Panc1 (cell line): ENCODE data around the gene PCDH10. TPM values are rescaled to one million over a fixed set of nuclear protein-coding genes. Genes with fewer than 3 reads are reported as not detected.

Source experiments
- ATAC-seq: fragments of 200-7000 bp; cut with Tn5 transposase; 2 replicates; pipeline ENCODE4 v1.9.1; 2020; ENCODE audit warnings: mild to moderate bottlenecking, moderate library complexity
- BruUV-seq: library from RNA; stranded (reverse); fragments of 400-500 nt; replicated peaks from 2 replicates; lab custom pipeline; 2021; lab: Mats Ljungman, UMichigan
- CTCF ChIA-PET: fragments of 300-600 bp; sonication (Branson Sonifier 250); formaldehyde crosslinking; loops from one replicate; lab custom pipeline; 2022; ENCODE audit warnings: antibody characterized with exemption; lab: Charles Lee
- POLR2A ChIA-PET: fragments of 300-600 bp; sonication (Branson Sonifier 250); formaldehyde crosslinking; loops from one replicate; lab custom pipeline; 2022; ENCODE audit warnings: antibody characterized with exemption; lab: Charles Lee
- DNase-seq: peaks from one replicate; pipeline ENCODE4 v3.0.0-alpha.2; 2010; ENCODE audit warnings: low read depth, low spot score
- H3K27ac ChIP-seq: 2 replicates; pipeline ENCODE4 v1.5.1; 2011; ENCODE audit warnings: mild to moderate bottlenecking, low read length, inconsistent platforms
- H3K27me3 ChIP-seq: fragments of 200-500 bp; sonication (Bioruptor generic); 2 replicates; pipeline ENCODE4 v1.6.0; 2014; ENCODE audit warnings: low read length, inconsistent platforms; ENCODE audit not compliant: control insufficient read depth, insufficient read depth
- H3K36me3 ChIP-seq: fragments of 200-500 bp; sonication (Bioruptor generic); 2 replicates; pipeline ENCODE4 v1.5.1; 2014; ENCODE audit warnings: inconsistent platforms, mild to moderate bottlenecking, low read length, moderate library complexity; ENCODE audit not compliant: control insufficient read depth, insufficient read depth
- H3K4me1 ChIP-seq: 2 replicates; pipeline ENCODE4 v1.5.1; 2011; ENCODE audit warnings: inconsistent platforms, mild to moderate bottlenecking, low read length, moderate library complexity; ENCODE audit not compliant: control insufficient read depth, insufficient read depth
- H3K4me3 ChIP-seq, 2 experiments: 2 replicates each; pipeline ENCODE4 v1.5.1; 2011 to 2012; ENCODE audit warnings: low read depth in 2 of 2, low read length in 2 of 2, mild to moderate bottlenecking in 2 of 2, inconsistent platforms in 1 of 2, moderate library complexity in 1 of 2
- H3K9me3 ChIP-seq: fragments of 200-500 bp; sonication (Bioruptor generic); 2 replicates; pipeline ENCODE4 v1.5.1; 2014; ENCODE audit warnings: low read depth, mild to moderate bottlenecking, inconsistent platforms, low read length, moderate library complexity; ENCODE audit not compliant: control insufficient read depth, insufficient read depth
- POLR2AphosphoS5 ChIP-seq: IDR thresholded peaks from 2 replicates; pipeline ENCODE4 v1.6.1; 2012; ENCODE audit warnings: mild to moderate bottlenecking, low read depth, low read length, moderate library complexity
- SIN3A ChIP-seq: IDR thresholded peaks from 2 replicates; pipeline ENCODE4 v1.6.1; 2012; ENCODE audit warnings: low read depth, mild to moderate bottlenecking, low read length, moderate library complexity, borderline replicate concordance; ENCODE audit not compliant: insufficient read depth
- TCF7L2 ChIP-seq: IDR thresholded peaks from 2 replicates; pipeline ENCODE4 v1.6.1; 2011; ENCODE audit warnings: mild to moderate bottlenecking, low read depth, low read length, inconsistent platforms
- in situ Hi-C: cut with HindIII; loops from 2 replicates; pipeline ENCODE4 v1.10.0; 2016; ENCODE audit warnings: low sequenced_read_pairs, low pct_unique_long_range_greater_than_20kb
- intact Hi-C: fragments of 100-400 bp; cut with micrococcal nuclease; formaldehyde crosslinking; loops from one replicate; pipeline ENCODE4 v1.10.0; 2022; ENCODE audit not compliant: unreplicated experiment
- total RNA-seq: library from RNA; stranded (reverse); gene quantifications from one replicate; pipeline ENCODE4 v1.2.1, GENCODE V29; 2021; ENCODE audit not compliant: unreplicated experiment
- TF ChIP-seq, protein P1 (sequence below), 2 experiments: IDR thresholded peaks; 2 replicates each; pipeline ENCODE4 v1.6.1; 2011 to 2012; ENCODE audit warnings: low read depth in 2 of 2, control low read depth in 1 of 2, low read length in 1 of 2, mild to moderate bottlenecking in 1 of 2, moderate library complexity in 1 of 2; ENCODE audit not compliant: insufficient read depth in 1 of 2
- TF ChIP-seq, protein P2 (sequence below): fragments of 450-650 bp; IDR thresholded peaks from 2 replicates; pipeline ENCODE4 v1.5.1; 2017; ENCODE audit warnings: mild to moderate bottlenecking

Gene PCDH10
- total RNA-seq, 1 experiment from 2014 or later, result not detected

DNA sequence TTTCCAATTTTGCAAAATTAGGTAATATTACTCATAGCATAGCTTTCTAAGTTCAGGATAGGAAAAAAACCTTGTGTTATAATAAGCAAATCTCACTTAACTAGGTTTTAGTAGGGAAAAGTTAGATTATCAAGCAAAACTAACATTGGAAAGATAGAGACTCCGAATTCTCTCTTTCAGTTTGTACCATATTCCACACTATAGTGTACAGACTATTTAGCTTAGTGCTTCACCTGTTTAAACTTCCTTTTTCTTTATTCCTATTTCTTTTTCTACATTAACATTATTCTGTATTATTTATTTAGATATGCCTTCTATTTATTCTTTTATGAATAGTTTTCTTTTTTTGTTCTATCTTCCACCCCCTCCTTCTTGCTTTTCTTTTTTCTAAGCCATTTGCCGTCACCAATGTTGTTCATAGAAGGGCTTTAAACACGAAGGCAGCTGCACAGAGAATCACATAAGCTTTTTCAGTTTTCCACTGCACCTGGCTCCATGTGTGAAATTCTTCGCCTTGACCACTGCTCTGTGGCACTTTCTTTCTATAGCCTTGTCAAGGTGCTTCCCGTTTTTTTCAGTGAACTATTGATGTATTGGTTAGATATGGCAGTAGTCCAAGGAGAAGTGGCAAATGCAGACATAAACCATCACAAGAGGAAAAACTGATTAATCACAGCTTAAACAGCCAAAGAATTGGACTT lies 8.5 kb downstream of the PCDH10 start:
- ChIA-PET POLR2A (no interaction called here), CTCF (no interaction called here)
- BruUV-seq, result no TSS peak
- intact Hi-C loops (no loop called here), in situ Hi-C loops (no loop called here)
- no peaks in the 10 kb centered on the region for H3K27me3 ChIP-seq
- H3K4me3 ChIP-seq, result no peak overlapping the region
- ATAC-seq (no peak), DNase-seq (no peak)
- no peaks in the 10 kb centered on the region for H3K9me3 ChIP-seq
- no peaks in the 10 kb centered on the region for H3K36me3 ChIP-seq
- TF ChIP-seq, protein P1, sequence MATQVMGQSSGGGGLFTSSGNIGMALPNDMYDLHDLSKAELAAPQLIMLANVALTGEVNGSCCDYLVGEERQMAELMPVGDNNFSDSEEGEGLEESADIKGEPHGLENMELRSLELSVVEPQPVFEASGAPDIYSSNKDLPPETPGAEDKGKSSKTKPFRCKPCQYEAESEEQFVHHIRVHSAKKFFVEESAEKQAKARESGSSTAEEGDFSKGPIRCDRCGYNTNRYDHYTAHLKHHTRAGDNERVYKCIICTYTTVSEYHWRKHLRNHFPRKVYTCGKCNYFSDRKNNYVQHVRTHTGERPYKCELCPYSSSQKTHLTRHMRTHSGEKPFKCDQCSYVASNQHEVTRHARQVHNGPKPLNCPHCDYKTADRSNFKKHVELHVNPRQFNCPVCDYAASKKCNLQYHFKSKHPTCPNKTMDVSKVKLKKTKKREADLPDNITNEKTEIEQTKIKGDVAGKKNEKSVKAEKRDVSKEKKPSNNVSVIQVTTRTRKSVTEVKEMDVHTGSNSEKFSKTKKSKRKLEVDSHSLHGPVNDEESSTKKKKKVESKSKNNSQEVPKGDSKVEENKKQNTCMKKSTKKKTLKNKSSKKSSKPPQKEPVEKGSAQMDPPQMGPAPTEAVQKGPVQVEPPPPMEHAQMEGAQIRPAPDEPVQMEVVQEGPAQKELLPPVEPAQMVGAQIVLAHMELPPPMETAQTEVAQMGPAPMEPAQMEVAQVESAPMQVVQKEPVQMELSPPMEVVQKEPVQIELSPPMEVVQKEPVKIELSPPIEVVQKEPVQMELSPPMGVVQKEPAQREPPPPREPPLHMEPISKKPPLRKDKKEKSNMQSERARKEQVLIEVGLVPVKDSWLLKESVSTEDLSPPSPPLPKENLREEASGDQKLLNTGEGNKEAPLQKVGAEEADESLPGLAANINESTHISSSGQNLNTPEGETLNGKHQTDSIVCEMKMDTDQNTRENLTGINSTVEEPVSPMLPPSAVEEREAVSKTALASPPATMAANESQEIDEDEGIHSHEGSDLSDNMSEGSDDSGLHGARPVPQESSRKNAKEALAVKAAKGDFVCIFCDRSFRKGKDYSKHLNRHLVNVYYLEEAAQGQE (IDR thresholded peaks at IDR 0.05; ENCODE audit: insufficient read depth in 1 of 2, low read depth in 2 of 2, low read length in 1 of 2), result no peak
- no peak for TF ChIP-seq POLR2AphosphoS5
- TF ChIP-seq, protein P2, sequence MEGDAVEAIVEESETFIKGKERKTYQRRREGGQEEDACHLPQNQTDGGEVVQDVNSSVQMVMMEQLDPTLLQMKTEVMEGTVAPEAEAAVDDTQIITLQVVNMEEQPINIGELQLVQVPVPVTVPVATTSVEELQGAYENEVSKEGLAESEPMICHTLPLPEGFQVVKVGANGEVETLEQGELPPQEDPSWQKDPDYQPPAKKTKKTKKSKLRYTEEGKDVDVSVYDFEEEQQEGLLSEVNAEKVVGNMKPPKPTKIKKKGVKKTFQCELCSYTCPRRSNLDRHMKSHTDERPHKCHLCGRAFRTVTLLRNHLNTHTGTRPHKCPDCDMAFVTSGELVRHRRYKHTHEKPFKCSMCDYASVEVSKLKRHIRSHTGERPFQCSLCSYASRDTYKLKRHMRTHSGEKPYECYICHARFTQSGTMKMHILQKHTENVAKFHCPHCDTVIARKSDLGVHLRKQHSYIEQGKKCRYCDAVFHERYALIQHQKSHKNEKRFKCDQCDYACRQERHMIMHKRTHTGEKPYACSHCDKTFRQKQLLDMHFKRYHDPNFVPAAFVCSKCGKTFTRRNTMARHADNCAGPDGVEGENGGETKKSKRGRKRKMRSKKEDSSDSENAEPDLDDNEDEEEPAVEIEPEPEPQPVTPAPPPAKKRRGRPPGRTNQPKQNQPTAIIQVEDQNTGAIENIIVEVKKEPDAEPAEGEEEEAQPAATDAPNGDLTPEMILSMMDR, result no peak
- no peak for TF ChIP-seq SIN3A
- TF ChIP-seq TCF7L2, result no peak
- H3K27ac ChIP-seq, result no peak overlapping the region
- no peaks in the 10 kb centered on the region for H3K4me1 ChIP-seq

DNA sequence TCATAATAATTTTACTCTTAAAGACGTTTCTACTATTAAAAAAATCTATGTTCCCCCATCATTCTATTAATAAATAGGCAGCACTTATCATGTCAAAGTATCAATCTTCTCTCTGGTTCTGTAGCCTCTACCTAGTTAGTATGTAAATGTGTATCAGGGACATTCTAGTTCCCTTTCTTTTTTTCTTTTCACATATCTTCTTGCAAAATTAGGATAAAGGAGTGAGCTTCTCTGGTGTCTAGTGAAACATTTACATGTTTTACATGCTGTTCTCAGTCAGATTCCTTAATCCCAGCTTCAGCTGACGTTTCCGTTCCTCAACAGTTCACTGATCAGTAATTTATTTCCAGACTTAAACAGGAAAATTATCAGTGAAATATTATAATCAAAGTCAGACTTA lies 11.8 kb downstream of the PCDH10 start:
- Histone ChIP-seq H3K36me3 (no peaks in the 10 kb centered on the region), H3K27me3 (no peaks in the 10 kb centered on the region), H3K4me1 (no peaks in the 10 kb centered on the region), H3K27ac (no peak overlapping the region), H3K9me3 (no peaks in the 10 kb centered on the region), H3K4me3 (no peak overlapping the region)
- in situ Hi-C loops (no loop called here), intact Hi-C loops (no loop called here)
- POLR2A ChIA-PET, result no interaction called here
- CTCF ChIA-PET, result no interaction called here
- BruUV-seq, result no TSS peak
- ATAC-seq (no peak), DNase-seq (no peak)
- no peak for TF ChIP-seq TCF7L2
- TF ChIP-seq, protein P2, result no peak
- TF ChIP-seq, protein P1 (IDR thresholded peaks at IDR 0.05; ENCODE audit: insufficient read depth in 1 of 2, low read depth in 2 of 2, low read length in 1 of 2), result no peak
- TF ChIP-seq POLR2AphosphoS5, result no peak
- TF ChIP-seq SIN3A, result no peak
